Activated CD8-positive, alpha-beta T cell treated with anti-CD3 and anti-CD28 coated beads, Interleukin-2, amount 10 ng/mL, durations not matched to agents 7 days and 5 days (primary cell): ENCODE measurements around the gene ASXL1. TPM values are rescaled to one million over a fixed set of nuclear protein-coding genes. Genes with fewer than 3 reads are reported as not detected.
A peak's percentile ranks its signal among the peaks of the same experiment; 100 is the strongest.
"Not testable (repeated sequence)": the region's sequence is repeated elsewhere in the genome, so short reads cannot be mapped to it uniquely, and the experiment has no call there.

Experiments used
- ATAC-seq: fragments of 150-1000 bp; cut with Tn5 transposase; one replicate; pipeline ENCODE4 v1.10.0; 2021; ENCODE audit warnings: moderate library complexity
- CTCF ChIA-PET: fragments of 350-600 bp; sonication (Branson Sonifier 250); formaldehyde crosslinking; loops from one replicate; lab custom pipeline; 2021; ENCODE audit warnings: antibody characterized with exemption; lab: Charles Lee
- POLR2A ChIA-PET: fragments of 350-600 bp; sonication (Branson Sonifier 250); formaldehyde crosslinking; loops from one replicate; lab custom pipeline; 2021; ENCODE audit warnings: antibody characterized with exemption; lab: Charles Lee
- DNase-seq: peaks from one replicate; pipeline ENCODE4 v3.0.0-alpha.2; 2020
- H3K27ac Mint-ChIP-seq: one replicate; pipeline ENCODE4 v1.8.0; 2021; ENCODE audit warnings: mild to moderate bottlenecking, mixed read lengths
- H3K27me3 Mint-ChIP-seq: one replicate; pipeline ENCODE4 v1.8.0; 2021; ENCODE audit warnings: low read depth, mixed read lengths
- H3K36me3 Mint-ChIP-seq: one replicate; pipeline ENCODE4 v1.8.0; 2021; ENCODE audit warnings: low read depth, mixed read lengths
- H3K4me1 Mint-ChIP-seq: one replicate; pipeline ENCODE4 v1.8.0; 2021; ENCODE audit warnings: low read depth, mixed read lengths
- H3K4me3 Mint-ChIP-seq: one replicate; pipeline ENCODE4 v1.8.0; 2021; ENCODE audit warnings: mild to moderate bottlenecking, mixed read lengths
- H3K9me3 Mint-ChIP-seq: one replicate; pipeline ENCODE4 v1.8.0; 2022; ENCODE audit warnings: mixed read lengths; ENCODE audit not compliant: insufficient read depth
- total RNA-seq, 2 experiments: library from RNA; stranded (reverse); gene quantifications; one replicate each; pipeline ENCODE4 v1.2.3, GENCODE V29; 2021

The ASXL1 gene
- total RNA-seq, 2 experiments from 2014 or later: 91.7 to 97.4 TPM

- ChIA-PET CTCF (interaction anchor here (0.7 to 2.0 kb wide), 5 partner anchors 9 to 243 kb away, joined by 3 to 7 read pairs (median 4); no protein-coding TSS in a partner anchor), POLR2A (no interaction called here)
- Mint-ChIP-seq H3K4me3 (no peak overlapping the region), H3K27me3 (no peaks in the 10 kb centered on the region), H3K36me3 (peaks cover 38% of the 10 kb centered on the region), H3K4me1 (peaks cover 47% of the 10 kb centered on the region), H3K27ac (peak overlapping the region; percentile 51), H3K9me3 (no peaks in the 10 kb centered on the region)
- DNase-seq: no peak
- no peak for ATAC-seq
These were observed 28.0 kb downstream of the ASXL1 start for GRCh38 chr20:32386091-32386490.

- Mint-ChIP-seq H3K27ac (peak overlapping the region; percentile 43), H3K4me3 (peak overlapping the region; percentile 1), H3K27me3 (no peaks in the 10 kb centered on the region), H3K9me3 (no peaks in the 10 kb centered on the region), H3K36me3 (peaks cover 43% of the 10 kb centered on the region), H3K4me1 (peaks cover 50% of the 10 kb centered on the region)
- POLR2A ChIA-PET: no interaction called here
- peak; percentile 70 for DNase-seq
- ATAC-seq: peak; percentile 96
- CTCF ChIA-PET: interaction anchor here (2.0 kb wide), 1 partner anchor 40 kb away, joined by 5 read pairs; no protein-coding TSS in a partner anchor
These were observed 29.1 kb downstream of the ASXL1 start for GRCh38 chr20:32387252-32387651.

GRCh38 chr20:32391003-32391402 is 32.9 kb downstream of the ASXL1 start:
- DNase-seq: no peak
- ChIA-PET CTCF (interaction anchor here (1.3 kb wide), 2 partner anchors 20 to 94 kb away, joined by 3 to 4 read pairs; no protein-coding TSS in a partner anchor), POLR2A (interaction anchor here (0.8 to 1.0 kb wide), 2 partner anchors 20 to 34 kb away, joined by 3 to 4 read pairs; no protein-coding TSS in a partner anchor)
- no peak for ATAC-seq
- Mint-ChIP-seq H3K4me3 (no peak overlapping the region), H3K36me3 (peaks cover 47% of the 10 kb centered on the region), H3K27me3 (no peaks in the 10 kb centered on the region), H3K9me3 (peaks cover 5% of the 10 kb centered on the region), H3K27ac (no peak overlapping the region), H3K4me1 (peaks cover 35% of the 10 kb centered on the region)

DNA sequence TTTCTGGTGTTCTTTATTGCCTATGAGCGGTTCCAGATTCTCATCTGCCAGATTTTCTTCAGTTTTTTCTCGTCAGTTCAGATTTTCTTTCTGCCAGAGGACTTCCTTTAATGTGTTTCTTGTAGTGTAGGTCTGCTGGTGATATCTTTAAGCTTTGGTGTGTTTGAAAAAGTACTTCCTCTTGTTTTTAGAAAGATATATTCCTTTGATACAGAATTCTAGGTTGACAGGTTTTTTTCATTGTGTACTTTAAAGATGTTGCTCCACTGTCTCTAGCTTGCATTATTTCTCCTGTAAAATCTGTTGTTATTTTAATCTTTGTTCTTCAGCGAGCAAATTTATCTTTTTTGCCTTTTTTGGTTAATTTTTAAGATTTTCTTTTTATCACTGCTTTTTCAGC is 36.9 kb downstream of the ASXL1 start:
- H3K4me1 Mint-ChIP-seq: peaks cover 27% of the 10 kb centered on the region
- H3K9me3 Mint-ChIP-seq: peaks cover 5% of the 10 kb centered on the region
- ATAC-seq (no peak), DNase-seq (no peak)
- H3K4me3 Mint-ChIP-seq: no peak overlapping the region
- POLR2A ChIA-PET: interaction anchor here (0.8 kb wide), 1 partner anchor 12 kb away, joined by 4 read pairs; no protein-coding TSS in a partner anchor
- CTCF ChIA-PET: interaction anchor here (1.1 kb wide), 1 partner anchor 9 kb away, joined by 3 read pairs; no protein-coding TSS in a partner anchor
- H3K27ac Mint-ChIP-seq: no peak overlapping the region
- H3K36me3 Mint-ChIP-seq: peaks cover 53% of the 10 kb centered on the region
- no peaks in the 10 kb centered on the region for H3K27me3 Mint-ChIP-seq

- peaks cover 24% of the 10 kb centered on the region for H3K4me1 Mint-ChIP-seq
These were observed 38.6 kb downstream of the ASXL1 start for GRCh38 chr20:32396646-32397160.

DNA sequence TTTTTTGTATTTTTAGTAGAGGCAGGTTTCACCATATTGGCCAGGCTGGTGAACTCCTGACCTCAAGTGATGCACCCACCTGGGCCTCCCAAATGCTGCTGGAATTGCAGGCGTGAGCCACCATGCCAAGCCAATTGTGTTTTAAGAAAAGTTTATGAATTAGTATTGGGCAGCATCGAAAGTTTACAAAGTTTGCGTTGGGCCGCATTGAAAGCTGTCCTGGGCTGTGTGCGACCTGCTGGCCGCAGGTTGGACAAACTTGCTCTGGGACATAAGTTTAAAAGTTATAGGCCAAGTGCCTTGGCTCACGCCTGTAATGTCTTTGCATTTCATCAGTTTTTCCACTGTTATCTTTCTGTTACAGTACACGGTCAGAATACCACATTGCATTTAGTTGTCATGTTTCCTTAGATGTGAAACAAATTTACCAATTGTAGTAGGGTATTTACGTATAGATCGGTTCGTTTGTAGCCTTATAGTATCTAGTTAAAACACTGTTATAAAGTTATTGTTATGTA is 39.5 kb downstream of the ASXL1 start:
- H3K27ac Mint-ChIP-seq: no peak overlapping the region
- H3K4me1 Mint-ChIP-seq: peaks cover 24% of the 10 kb centered on the region
- peaks cover 56% of the 10 kb centered on the region for H3K36me3 Mint-ChIP-seq
- CTCF ChIA-PET: no interaction called here
- H3K9me3 Mint-ChIP-seq: peaks cover 5% of the 10 kb centered on the region
- no peak for ATAC-seq
- POLR2A ChIA-PET: no interaction called here
- H3K4me3 Mint-ChIP-seq: no peak overlapping the region
- H3K27me3 Mint-ChIP-seq: no peaks in the 10 kb centered on the region
- no peak for DNase-seq

More at GRCh38 chr20:32396646-32397160, 38.6 kb downstream of the ASXL1 start:
- ChIA-PET CTCF (interaction anchor here (0.7 to 1.2 kb wide), 2 partner anchors 8 to 16 kb away, joined by 3 to 4 read pairs; no protein-coding TSS in a partner anchor), POLR2A (no interaction called here)
- Mint-ChIP-seq H3K36me3 (peaks cover 52% of the 10 kb centered on the region), H3K27ac (no peak overlapping the region), H3K9me3 (peaks cover 5% of the 10 kb centered on the region), H3K27me3 (no peaks in the 10 kb centered on the region), H3K4me3 (no peak overlapping the region)
- no peak for ATAC-seq
- no peak for DNase-seq

DNA sequence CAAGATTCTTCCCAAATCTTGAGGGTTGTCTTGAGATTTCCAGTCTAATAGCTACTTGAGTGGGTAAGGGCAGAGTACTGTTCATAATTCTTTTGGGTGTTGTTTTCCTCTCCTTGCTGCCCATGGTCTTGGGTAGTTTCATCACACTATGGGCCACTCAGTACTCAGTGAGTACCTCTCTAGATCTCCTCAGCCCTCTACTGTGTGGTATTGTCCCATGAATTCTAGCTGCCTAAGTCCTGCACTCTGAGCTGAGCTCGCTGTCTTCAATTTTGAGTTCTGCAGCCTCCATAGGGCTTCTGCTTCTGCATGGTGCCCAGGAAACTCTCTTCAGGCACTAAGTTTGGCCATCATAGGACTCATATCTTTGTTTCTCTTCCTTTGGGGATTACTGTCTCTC is 42.3 kb downstream of the ASXL1 start:
- H3K36me3 Mint-ChIP-seq: peaks cover 42% of the 10 kb centered on the region
- POLR2A ChIA-PET: no interaction called here
- no peak for ATAC-seq

DNA sequence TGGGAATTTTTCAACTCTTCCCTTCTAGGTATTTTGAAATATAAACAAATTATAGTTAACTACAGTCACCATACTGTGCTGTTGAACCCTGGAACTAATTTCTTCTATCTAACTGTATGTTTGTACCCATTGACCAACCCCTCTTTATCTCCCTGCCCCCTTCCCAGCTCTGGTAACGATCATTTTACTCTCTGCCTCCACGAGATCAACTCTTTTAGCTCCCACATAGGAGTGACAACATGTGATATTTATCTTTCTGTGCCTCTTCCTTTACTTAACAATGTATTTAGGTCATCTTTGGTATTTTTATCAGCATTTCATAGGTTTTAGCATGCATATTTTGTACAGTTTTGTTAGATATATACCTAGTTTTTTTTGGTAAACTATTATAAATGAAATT is 45.9 kb downstream of the ASXL1 start:
- ATAC-seq (no peak), DNase-seq (no peak)
- Mint-ChIP-seq H3K27ac (no peak overlapping the region), H3K9me3 (no peaks in the 10 kb centered on the region), H3K4me1 (peaks cover 29% of the 10 kb centered on the region), H3K36me3 (peaks cover 41% of the 10 kb centered on the region), H3K4me3 (no peak overlapping the region), H3K27me3 (no peaks in the 10 kb centered on the region)
- ChIA-PET CTCF (no interaction called here), POLR2A (no interaction called here)

More for the DNA sequence above, 42.3 kb downstream of the ASXL1 start:
- CTCF ChIA-PET: no interaction called here
- Mint-ChIP-seq H3K9me3 (no peaks in the 10 kb centered on the region), H3K4me1 (peaks cover 17% of the 10 kb centered on the region), H3K27ac (no peak overlapping the region), H3K4me3 (no peak overlapping the region), H3K27me3 (no peaks in the 10 kb centered on the region)
- no peak for DNase-seq

DNA sequence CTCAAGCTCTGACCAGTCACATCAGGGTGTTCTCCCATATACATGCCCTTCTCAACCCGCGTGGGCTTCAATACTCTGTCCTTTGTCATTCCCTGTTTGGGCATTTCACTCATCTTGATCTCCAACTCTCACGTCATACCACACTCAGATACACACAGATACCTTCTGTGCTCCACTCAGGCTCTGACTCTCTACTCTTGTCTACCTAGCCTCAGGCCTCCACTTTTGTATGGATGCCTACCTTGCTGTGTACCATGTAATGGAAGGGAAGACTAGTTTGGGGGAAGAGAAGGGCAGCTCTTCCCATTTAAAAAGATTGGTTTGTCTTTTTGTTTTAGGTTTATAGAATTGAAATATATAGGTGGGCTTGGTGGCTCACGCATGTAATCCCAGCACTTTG is 48.6 kb downstream of the ASXL1 start:
- H3K36me3 Mint-ChIP-seq: peaks cover 22% of the 10 kb centered on the region
- H3K27ac Mint-ChIP-seq: peak overlapping the region; percentile 83
- no peak for DNase-seq
- no peak overlapping the region for H3K4me3 Mint-ChIP-seq
- no peak for ATAC-seq
- H3K27me3 Mint-ChIP-seq: no peaks in the 10 kb centered on the region
- ChIA-PET POLR2A (interaction anchor here (0.7 to 0.9 kb wide), 2 partner anchors 11 to 121 kb away, joined by 3 to 4 read pairs; no protein-coding TSS in a partner anchor), CTCF (interaction anchor here (1.6 kb wide), 1 partner anchor 246 kb away, joined by 4 read pairs; no protein-coding TSS in a partner anchor)
- peaks cover 22% of the 10 kb centered on the region for H3K4me1 Mint-ChIP-seq
- H3K9me3 Mint-ChIP-seq: no peaks in the 10 kb centered on the region

DNA sequence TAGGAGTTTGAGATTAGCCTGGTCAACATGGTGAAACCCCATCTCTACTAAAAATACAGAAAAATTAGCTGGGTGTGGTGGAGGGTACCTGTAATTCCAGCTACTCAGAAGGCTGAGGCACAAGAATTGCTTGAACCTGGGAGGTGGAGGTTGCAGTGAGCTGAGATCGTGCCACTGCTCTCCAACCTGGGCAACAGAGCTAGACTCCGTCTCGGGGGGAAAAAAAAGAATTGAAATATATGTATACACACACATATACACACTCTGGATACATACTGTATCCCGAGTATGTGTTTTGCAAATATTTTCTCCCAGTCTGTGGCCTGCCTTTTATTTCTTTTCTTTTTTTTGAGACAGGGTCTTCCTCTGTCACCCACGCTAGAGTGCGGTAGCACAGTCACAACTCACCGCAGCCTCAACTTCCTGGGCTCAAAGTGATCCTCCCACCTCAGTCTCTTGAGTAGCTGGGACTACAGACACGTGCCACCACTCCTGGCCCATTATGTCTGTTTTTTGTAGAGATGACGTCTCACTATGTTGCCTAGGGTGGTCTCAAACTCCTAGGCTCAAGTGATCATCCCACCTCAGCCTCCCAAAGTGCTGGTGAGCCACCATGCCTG is 49.1 kb downstream of the ASXL1 start:
- peak; percentile 96 for ATAC-seq
- not testable (repeated sequence) for H3K9me3 Mint-ChIP-seq
- POLR2A ChIA-PET: interaction anchor here (0.7 kb wide), 1 partner anchor 12 kb away, joined by 4 read pairs; no protein-coding TSS in a partner anchor

DNA sequence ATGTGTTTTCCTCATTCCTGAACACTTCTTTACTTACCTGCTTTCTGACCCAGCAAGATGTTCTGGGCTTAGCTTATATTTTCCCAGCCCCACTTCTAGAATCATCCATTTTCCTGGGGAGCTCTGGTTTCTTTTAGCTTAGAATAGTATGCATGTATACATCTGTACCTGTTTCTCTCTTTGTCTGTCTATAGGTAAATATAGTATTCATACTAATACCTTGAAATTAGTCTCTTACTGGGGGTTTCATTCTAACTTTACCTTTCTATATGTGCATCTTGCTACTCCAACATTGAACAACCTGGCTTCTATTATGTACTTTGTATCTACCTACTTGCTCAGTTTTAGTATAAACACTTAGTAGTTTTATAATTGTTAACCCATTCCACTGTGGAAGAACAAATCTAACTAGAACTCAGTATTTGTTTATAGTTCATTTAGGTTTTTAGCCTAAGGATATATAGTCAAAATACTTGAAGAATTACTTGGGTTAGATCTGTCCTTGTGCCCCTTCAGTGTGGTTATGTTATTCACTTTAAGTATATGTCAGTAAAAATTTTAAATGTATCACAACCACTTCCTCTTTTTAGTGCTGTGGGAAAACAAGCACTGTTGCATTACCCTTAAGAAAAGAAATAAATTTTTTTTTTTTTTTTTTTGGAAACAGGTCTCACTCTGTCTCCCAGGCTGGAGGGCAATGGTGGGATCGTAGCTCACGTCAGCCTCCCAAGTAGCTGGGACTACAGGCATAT is 54.0 kb downstream of the ASXL1 start:
- no peaks in the 10 kb centered on the region for H3K9me3 Mint-ChIP-seq
- no peaks in the 10 kb centered on the region for H3K27me3 Mint-ChIP-seq
- ATAC-seq (no peak), DNase-seq (no peak)
- H3K36me3 Mint-ChIP-seq: peaks cover 27% of the 10 kb centered on the region
- POLR2A ChIA-PET: no interaction called here
- H3K4me3 Mint-ChIP-seq: no peak overlapping the region
- CTCF ChIA-PET: interaction anchor here (0.6 to 1.8 kb wide), 2 partner anchors 20 to 31 kb away, joined by 3 to 4 read pairs; no protein-coding TSS in a partner anchor
- H3K27ac Mint-ChIP-seq: no peak overlapping the region
- H3K4me1 Mint-ChIP-seq: peaks cover 46% of the 10 kb centered on the region

More for the DNA sequence above, 49.1 kb downstream of the ASXL1 start:
- Mint-ChIP-seq H3K4me3 (peak overlapping the region; percentile 52), H3K27ac (peak overlapping the region; percentile 83), H3K4me1 (peaks cover 28% of the 10 kb centered on the region), H3K36me3 (peaks cover 23% of the 10 kb centered on the region)
- DNase-seq: peak; percentile 72
- CTCF ChIA-PET: interaction anchor here (0.7 kb wide), 1 partner anchor 47 kb away, joined by 3 read pairs; no protein-coding TSS in a partner anchor
- H3K27me3 Mint-ChIP-seq: not testable (repeated sequence)
